LNCAP (cell line): Measurements from ENCODE around the gene PRRG4.

Source experiments
- CTCF ChIP-seq: fragments of 450-650 bp; IDR thresholded peaks from 2 replicates; pipeline ENCODE4 v1.5.1; 2017; ENCODE audit warnings: mild to moderate bottlenecking

The PRRG4 gene

GRCh38 chr11:32883421-32883820 is 53.7 kb downstream of the PRRG4 start:
- TF ChIP-seq CTCF = no peak

GRCh38 chr11:32884023-32884422 is 54.3 kb downstream of the PRRG4 start:
- no peak for TF ChIP-seq CTCF

- TF ChIP-seq CTCF = peak; percentile 37; the same call in 1 of the 2 replicates
These were observed 55.1 kb downstream of the PRRG4 start for GRCh38 chr11:32884770-32885384.

- TF ChIP-seq CTCF = no peak
These were observed 55.8 kb downstream of the PRRG4 start for GRCh38 chr11:32885556-32885955.

- no peak for TF ChIP-seq CTCF
These were observed 56.5 kb downstream of the PRRG4 start for GRCh38 chr11:32886180-32886579.

- TF ChIP-seq CTCF = no peak
These were observed 59.1 kb downstream of the PRRG4 start for GRCh38 chr11:32888805-32889204.

GRCh38 chr11:32890843-32891656 is 61.3 kb downstream of the PRRG4 start:
- TF ChIP-seq CTCF = no peak
